CD4-positive, alpha-beta T cell treated with Interleukin-17A for 1 hour (primary cell): Measurements from ENCODE around the gene TPRN.

Experiments
- DNase-seq: peaks from one replicate; pipeline ENCODE4 v3.0.0-alpha.2; 2020

The TPRN gene

DNA sequence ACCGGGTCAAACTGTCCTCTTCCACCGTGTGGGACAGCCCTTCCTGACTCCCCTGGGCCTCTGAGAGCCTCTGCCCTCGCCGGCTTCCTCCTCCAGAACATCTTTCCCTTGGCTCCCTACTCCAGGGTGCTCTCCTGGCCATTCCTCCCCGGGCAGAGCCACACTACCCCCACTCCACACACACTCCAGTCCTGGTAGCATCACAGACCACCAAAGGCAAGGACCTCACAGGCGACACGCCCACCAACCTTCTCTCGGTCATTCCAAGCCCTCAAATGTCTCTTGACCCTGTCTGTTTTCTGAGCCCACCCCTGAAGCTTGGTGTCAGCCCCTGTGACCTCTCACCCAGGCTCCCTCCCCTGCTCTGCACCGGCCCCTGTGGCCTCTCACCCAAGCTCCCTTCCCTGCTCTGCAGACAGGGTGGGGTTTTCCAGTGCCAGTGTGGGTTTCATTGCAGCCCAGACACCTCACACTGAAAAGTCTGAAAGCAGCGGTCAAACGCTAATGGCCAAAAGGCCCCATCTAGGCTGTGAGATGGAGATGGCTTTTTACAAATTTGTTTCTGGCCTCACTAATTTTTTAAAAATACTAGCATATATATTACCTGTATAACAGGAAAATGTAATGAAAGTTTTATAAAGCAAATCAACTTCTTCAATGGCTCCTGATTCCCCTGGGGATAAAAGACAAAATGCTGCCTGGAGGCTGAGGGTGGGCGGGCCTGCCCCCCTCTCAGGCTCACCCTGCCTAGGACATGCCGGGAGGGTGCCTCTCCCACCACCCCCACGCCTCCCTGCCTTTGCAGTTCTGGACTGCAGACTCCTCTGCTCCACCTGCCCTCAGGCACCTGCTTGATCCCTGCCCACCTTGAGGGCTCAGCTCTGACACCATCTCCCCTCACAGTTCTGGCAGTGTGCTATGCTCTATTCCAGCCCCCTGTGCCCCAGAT lies 41.2 kb downstream of the TPRN start:
- DNase-seq, result no peak

DNA sequence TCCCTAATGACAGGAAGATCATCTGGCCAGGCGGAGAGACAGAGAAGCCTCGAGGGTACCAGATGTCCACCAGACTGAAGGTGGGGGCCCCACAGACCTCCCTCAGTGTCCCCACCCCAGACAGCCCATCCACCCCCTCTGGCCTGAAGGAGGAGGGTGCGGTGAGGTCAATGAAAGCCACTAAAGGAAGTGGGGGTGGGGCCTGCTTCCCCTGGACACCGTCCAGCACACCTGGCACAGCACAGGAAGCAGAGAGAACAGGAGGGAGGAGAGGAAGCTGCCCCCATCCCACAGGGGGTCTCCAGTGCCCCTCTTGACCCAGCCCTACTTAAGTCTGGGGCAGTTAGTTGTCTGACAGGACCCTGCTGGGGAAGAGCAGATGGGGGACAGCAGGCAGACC lies 41.9 kb downstream of the TPRN start:
- no peak for DNase-seq

DNA sequence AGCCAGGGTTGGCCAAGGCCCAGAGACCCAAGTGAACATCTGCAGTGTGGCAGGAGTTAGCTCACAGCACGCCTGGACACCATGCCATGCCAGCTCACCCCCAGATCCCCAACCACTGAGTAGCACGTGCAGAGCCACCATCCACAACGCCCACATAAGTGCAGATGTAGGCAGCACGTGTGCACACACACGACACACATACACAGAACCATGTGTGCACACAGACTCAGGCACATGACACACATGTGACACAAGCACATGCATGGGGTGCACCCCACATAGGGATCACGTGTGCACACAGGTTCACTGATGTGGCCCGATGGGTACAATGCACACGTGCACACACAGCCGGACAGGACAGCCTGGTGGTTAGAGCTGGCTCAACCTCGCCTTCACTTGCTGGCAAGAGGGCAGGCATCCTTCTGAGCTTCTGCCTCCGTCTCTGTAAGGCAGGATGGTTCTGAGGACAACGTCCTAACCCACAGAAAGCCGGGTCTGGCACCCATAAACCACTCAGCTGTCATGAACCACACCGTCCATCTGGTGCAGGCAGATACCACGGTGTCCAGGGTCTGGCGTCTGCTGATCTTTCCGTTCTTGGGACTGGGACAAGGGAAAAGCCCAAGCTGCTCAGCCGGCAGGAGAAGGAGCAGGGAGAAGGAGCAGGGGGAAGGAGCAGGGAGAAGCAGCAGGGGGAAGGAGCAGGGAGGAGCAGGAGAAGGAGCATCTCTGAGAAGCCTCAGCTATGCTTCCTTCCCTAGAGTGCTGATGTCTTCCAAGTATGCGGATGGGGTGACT lies 42.7 kb downstream of the TPRN start:
- DNase-seq, result no peak

DNA sequence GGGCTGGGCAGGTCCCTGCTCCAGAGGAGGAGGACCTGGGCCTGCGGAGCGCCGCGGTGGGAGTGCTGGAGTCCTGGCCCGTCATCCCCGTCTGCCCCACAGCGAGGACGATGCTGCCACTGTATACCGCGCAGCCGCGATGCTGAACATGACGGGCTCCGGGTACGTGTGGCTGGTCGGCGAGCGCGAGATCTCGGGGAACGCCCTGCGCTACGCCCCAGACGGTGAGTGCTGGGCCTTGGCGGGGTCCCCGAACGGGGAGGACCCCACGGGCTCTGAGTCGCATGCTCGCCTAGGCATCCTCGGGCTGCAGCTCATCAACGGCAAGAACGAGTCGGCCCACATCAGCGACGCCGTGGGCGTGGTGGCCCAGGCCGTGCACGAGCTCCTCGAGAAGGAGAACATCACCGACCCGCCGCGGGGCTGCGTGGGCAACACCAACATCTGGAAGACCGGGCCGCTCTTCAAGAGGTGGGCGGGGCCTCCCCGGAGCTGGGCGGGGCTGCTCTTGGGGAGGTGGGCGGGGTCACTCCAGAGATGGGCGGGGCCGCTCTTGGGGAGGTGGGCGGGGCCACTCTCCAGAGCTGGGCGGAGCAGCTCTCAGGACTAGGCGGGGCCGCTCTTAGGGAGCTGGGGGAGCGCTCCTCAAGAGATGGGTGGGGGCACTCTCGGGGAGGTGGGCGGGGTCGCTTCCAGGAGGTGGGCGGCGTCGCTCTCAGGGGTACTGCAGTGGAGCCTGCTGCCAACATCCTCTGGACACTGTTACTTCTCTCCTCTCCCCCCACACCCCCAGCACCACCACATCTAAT lies 43.8 kb downstream of the TPRN start:
- peak; percentile 62 for DNase-seq

DNA sequence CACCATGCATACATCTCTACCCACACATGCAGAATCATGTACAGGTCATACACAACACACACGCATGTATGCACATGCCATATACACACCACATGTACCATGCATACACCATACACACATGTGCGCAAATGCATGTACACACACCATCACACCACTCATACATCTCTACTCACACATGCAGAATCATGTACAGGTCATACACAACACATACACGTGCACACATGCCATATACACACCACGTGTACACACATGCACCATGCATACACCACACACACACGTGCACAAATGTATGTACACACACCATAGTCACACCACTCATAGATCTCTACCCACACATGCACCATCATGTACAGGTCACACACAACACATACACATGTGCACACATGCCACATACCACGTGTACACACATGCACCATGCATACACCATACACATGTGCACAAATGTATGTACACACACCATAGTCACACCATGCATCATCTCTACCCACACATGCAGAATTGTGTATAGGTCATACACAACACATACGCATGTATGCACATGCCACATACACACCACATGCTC lies 47.6 kb downstream of the TPRN start:
- no peak for DNase-seq

DNA sequence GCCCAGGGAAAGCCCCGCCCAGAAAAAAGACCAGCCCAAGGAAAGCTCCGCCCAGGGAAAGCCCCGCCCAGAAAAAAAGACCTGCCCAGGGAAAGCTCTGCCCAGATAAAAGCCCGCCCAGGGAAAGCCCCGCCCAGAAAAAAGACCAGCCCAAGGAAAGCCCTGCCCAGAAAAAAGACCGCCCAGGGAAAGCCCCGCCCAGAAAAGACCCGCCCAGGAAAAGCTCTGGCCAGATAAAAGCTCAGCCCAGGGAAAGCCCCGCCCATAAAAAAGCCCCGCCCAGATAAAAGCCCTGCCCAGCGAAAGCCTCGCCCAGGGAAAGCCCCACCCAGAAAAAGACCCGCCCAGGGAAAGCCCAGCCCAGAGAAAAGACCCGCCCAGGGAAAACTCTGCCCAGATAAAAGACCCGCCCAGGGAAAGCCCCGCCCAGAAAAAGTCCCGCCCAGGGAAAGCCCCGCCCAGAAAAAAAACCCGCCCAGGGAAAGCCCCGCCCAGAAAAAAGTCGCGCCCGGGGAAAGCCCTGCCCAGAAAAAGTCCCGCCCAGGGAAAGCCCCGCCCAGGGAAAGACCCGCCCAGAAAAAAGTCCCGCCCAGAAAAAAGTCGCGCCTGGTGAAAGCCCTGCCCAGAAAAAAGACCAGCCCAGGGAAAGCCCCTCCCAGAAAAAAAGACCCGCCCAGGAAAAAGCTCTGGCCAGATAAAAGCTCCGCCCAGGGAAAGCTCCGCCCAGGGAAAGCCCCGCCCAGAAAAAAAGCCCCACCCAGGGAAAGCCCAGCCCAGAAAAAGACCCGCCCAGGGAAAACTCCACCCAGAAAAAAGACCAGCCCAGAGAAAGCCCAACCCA lies 49.7 kb downstream of the TPRN start:
- peak; percentile 60 for DNase-seq

DNA sequence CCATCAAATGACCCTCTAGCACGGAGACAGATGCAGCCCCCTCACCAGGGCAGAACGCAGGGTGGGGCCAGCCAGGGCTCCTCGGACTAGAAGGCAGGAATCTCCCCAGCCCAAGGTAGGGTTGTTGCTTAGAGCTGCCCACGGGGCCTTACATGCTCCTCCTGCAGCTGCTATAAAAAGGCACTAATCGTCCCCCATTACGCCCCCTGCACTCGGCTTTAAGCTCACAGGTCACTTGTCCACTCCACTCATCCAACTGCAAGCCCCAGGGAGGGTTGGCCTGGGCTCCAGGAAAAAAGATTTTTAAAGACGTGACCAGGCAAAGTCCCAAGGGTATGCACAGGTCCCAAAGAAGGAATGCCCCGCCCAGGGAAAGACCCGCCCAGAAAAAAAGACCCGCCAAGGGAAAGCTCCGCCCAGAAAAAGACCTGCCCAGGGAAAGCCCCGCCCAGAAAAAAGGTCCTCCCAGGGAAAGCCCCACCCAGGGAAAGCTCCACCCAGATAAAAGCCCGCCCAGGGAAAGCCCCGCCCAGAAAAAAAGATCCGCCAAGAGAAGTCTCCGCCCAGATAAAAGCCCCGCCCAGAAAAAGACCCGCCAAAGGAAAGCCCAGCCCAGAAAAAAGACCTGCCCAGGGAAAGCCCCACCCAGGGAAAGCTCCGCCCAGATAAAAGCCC lies 50.5 kb downstream of the TPRN start:
- peak; percentile 32 for DNase-seq

DNA sequence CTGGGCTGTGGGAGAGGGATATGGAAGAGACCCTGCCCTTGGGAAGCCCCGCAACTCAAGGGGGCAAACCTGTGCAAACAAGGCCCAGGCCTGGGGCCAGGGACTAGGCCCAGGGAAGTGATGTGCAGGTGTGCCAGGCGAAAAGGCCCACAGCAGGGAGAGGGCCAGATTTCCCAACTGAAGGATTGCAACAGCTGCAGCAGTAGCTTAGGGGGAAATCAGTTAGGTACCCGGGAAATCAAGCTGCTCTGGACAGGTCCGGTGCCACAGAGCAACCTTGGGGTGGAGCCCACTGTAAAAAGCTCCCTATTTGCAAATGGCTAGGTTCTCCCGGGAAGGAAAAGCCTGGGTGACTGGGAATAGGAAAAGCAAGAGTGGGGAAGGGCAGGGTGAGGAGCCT lies 51.2 kb downstream of the TPRN start:
- no peak for DNase-seq

DNA sequence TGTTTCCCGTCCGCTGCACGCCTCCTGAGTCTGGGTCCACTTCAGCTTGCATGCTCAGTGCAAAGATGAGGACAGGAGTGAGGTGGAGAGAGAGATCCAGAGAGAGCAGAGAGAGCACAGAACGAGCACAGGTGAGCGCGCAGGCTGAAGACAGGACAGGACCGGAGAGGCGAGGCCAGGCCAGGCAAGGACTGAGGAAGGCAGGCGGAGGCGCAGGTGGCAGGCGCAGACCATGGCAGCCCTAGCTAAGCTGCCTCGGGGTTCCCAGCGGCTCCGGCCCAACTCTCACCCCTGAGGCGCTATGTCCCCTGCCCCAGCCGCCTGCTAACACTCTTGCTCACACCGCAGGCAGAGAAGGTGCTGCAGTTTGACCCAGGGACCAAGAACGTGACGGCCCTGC lies 51.9 kb downstream of the TPRN start:
- no peak for DNase-seq

DNA sequence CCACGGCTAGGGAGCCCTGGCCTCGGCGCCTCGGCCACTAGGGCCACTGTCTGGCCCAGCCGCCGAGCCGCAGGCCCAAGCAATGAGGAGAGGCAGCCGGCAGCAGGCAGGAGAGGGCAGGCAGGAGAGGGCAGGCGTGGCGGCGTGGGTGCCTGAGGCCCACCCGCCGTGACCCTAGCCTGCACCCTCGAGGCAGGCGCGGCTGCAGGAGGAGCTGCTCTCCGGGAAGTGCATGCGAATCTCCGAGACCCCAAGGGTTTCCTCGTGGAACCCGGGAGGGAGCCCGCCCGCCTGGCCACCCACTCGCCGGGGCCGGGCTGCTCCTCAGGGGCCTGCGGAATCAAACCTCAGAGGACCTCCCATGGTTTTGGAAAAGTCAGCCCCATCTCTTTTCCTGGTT lies 52.3 kb downstream of the TPRN start:
- DNase-seq, result no peak

DNA sequence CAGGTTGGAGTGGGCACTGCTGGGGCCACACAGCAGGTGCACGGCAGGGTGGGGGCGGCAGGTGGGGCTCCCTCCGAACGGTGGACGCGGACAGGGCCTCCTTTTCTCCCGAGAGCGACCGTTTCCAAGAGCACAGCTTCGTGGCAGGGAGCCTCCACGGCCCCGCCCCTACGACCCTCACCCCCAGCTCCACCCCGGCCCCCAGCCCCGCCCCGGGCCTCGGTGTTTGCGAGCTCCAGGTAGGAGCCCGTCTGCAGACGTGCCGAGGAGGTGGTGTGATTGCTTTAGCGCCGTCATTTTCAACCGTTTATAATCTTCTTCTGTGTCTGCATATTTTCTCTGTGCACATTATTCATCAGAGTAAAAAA lies 52.8 kb downstream of the TPRN start:
- DNase-seq, result no peak

DNA sequence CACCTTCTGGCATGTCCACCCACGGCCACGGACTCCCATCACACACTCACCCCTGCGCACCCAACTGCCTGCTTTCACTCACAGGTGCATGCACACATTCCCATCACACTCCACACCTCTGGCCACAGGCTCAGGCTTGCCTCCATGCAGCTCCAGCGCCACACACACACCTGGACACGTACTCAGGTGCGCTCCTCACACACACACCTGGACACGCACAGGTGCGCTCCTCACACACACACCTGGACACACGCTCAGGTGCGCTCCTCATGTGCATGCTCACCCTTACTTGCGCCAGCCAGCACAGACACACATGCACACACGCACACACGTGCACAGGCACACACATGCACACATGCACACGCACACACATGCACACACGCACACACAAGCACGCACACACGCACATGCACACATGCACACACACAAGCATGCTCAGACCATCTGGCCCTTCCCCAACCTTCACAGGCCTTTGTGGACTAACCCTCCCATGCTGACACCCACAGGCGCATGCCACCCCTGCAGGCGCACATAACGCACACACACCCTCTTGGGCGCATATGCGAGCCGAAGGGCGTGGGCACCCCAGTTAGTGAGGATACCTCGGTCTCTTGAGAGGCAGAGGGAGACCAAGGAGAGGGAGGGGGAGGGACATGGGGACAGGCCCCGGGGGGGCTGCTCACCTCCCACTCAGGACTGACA lies 53.3 kb downstream of the TPRN start:
- no peak for DNase-seq

DNA sequence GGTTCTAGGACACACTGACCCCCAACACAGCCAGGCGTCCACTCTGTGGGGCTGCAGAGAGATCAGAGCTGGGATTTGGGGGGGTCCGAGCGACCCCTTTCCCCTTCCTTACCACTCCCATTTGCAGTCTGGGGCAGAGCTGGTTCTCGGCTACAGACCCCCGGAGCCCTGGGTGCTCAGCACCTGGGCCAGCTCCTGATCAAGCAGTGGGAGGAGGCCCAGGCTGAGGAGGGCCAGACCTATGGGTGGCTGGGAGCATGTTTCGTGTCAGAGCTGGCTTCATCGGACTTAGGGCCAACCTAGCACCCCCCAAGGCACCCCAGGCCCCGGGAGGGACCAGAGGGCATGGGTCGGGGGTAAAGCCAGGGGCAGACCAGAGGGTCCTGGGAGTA lies 54.0 kb downstream of the TPRN start:
- no peak for DNase-seq

DNA sequence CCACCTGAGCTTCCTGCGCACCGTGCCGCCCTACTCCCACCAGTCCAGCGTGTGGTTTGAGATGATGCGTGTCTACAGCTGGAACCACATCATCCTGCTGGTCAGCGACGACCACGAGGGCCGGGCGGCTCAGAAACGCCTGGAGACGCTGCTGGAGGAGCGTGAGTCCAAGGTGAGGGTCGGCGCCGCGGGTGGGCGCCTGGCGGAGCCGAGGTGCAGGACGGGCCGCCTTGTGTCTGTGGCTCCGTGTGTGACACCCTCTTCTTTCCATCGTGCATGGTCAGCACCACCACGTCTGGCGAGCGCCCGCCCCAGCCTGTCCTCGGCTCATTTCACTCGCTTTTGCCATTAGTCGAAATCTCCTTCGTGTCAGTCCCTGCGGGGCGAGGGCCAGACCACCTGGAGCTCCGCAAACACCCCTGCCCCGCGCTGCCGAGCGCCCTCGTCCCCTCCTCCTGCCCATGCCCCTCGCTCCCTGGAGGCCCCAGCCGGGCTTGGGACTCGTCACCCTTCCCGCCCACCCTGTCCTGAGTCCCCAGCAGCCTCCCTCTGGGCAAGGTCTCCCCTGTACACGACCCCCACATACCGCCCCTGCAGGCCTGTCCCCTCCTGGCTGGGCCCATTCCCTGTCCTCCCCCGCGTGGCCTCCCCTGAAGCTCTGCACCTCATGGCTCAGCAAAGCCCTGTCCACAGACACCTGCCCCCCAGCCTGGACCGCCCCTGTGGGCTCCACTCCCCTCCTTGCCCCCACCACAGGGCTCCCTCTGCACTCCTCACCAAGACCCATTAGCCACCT lies 54.6 kb downstream of the TPRN start:
- no peak for DNase-seq

DNA sequence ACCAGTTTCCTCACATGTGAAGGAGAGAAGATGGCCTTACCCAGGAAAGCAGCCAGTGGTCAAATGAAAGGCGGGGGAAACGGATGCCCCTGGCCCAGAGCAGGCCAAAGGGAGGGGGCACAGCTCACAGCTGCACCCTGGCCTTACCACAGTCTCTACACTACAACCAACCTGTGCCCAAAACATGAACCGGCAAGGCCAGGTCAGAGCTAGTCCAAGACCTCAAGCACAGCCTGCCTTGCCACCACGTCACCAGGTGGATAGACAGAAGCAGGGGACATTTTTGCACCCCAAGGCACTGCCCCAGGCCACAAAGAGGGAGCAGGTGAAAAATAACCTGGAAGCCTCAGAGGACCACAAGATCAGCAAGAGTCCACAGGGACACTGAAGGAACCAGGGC lies 57.1 kb downstream of the TPRN start:
- no peak for DNase-seq

DNA sequence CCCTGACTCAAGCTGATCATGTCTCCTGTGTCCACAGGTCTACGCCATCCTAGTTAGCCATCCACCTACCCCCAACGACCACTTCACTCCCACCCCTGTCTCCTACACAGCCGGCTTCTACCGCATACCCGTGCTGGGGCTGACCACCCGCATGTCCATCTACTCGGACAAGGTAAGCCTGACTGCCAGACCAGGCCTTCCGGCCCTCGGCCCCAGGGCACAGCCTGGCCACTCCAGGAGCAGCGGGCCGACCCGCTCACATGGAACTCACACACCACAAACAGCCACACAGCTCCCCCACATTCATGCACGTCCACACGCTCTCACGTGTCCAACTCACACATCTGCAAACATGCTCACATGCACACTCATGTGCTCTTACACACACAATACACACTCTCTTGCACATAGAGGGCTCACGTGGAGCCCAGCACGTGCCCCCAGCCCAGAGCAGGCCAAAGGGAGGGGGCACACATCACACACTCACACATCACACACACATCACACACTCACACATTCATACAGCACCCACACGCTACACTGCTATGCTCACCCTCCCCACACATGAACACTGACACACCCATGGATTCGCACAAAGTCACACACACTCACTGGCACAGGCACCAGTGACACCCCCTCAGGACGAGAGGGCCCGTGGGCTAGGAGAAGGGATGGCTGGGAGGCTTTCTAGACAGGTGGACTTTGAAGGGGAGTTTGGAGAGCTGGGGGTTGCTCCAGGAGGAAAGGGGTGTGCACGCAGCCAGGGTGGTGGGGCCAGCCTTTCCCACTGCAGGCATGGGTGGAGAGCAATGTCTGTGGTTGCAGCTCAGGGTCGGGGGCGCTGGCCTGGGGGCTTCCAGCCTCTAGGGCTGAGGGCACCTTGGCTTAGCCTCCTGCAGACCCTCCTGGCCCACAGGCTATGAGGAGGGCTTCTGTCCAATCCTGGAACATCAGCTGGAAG lies 58.3 kb downstream of the TPRN start:
- DNase-seq, result no peak
